Measurements from ENCODE around the gene GPN3. TPM values are rescaled to one million over a fixed set of nuclear protein-coding genes. Genes with fewer than 3 reads are reported as not detected.
A peak's percentile ranks its signal among the peaks of the same experiment; 100 is the strongest.

Gene GPN3
- polyA plus RNA-seq: 15.5 and 23.8 TPM in 2 replicates
- polyA minus RNA-seq: 13.1 and 13.7 TPM in 2 replicates

- H3K79me2 ChIP-seq (replicated peaks; ENCODE audit: insufficient read depth, low read length): peaks cover 14% of the 10 kb centered on the region
- peak within 1 kb of the TSS; percentile 92 for H3K27ac ChIP-seq (ENCODE audit: low read length)
- H3K9me2 ChIP-seq (ENCODE audit: insufficient read depth, low read length): no peaks in the 10 kb centered on the region
- H3K9ac ChIP-seq (ENCODE audit: low read length): peak within 1 kb of the TSS; percentile 92
- H3K4me3 ChIP-seq (ENCODE audit: low read length): peak within 1 kb of the TSS; percentile 97
- peak within 1 kb of the TSS; percentile 90 for H3K4me2 ChIP-seq (ENCODE audit: low read length)
- no peaks in the 10 kb centered on the region for H3K9me3 ChIP-seq (ENCODE audit: low read length)
- no peaks in the 10 kb centered on the region for H4K20me1 ChIP-seq (ENCODE audit: insufficient read depth)
- H3K27me3 ChIP-seq (ENCODE audit: insufficient read depth, low read depth, low read length): no peaks in the 10 kb centered on the region
- peak within 1 kb of the TSS; percentile 87 for H2AFZ ChIP-seq (ENCODE audit: low read depth, low read length)
- peak; percentile 84 for TF ChIP-seq TAF1 (IDR thresholded peaks at IDR 0.05; ENCODE audit: low read depth)
- no peak for TF ChIP-seq RAD21 (conservative IDR thresholded peaks at IDR 0.05)
- peak; percentile 85 for TF ChIP-seq POLR2AphosphoS5 (IDR thresholded peaks at IDR 0.05)
- peak; percentile 94 for TF ChIP-seq REST (IDR thresholded peaks at IDR 0.05; ENCODE audit: borderline replicate concordance)
- peak; percentile 65 for TF ChIP-seq EP300 (conservative IDR thresholded peaks at IDR 0.05; ENCODE audit: poor library complexity, severe bottlenecking)
- no peak for TF ChIP-seq EZH2 (IDR thresholded peaks at IDR 0.05; ENCODE audit: borderline replicate concordance, insufficient read depth, low read length, poor library complexity, severe bottlenecking)
- peak; percentile 96 for TF ChIP-seq MXI1 (conservative IDR thresholded peaks at IDR 0.05; ENCODE audit: poor library complexity, severe bottlenecking)
- no peaks in the 10 kb centered on the region for H3F3A ChIP-seq (ENCODE audit: insufficient read depth, low read length, poor library complexity, severe bottlenecking)
- H3K36me3 ChIP-seq (ENCODE audit: insufficient read depth, low read length): no peaks in the 10 kb centered on the region
Observed at GRCh38 chr12:110468214-110469048, at the start of gene GPN3, which contains the start of gene FAM216A. Gene GPN3 (minus strand): TSS chr12:110468257. CDS start chr12:110468203, 54 bp downstream. Gene FAM216A (plus strand): TSS chr12:110468845. CDS start chr12:110468876, 31 bp downstream.

DNA sequence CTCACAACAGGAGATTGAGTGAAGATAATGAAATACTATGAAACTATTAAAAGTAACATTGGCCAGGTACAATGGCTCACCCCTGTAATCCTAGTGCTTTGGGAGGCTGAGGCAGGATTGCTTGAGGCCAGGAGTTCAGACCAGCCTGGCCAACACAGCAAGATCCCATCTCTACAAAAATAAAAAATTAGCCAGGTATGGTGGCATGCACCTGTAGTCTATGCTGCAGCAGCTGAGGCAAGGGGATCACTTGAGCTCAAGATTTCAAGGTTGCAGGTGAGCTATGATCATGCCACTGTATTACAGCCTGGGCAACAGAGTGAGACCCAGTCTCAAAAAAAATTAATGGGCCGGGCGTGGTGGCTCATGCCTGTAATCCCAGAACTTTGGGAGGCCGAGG lies 48.9 kb upstream of the GPN3 start:
- H3K27me3 ChIP-seq (ENCODE audit: insufficient read depth, low read depth, low read length): no peaks in the 10 kb centered on the region
- H4K20me1 ChIP-seq (ENCODE audit: insufficient read depth): no peaks in the 10 kb centered on the region
- no peak overlapping the region for H2AFZ ChIP-seq (ENCODE audit: low read depth, low read length)
- no peak overlapping the region for H3K4me3 ChIP-seq (ENCODE audit: low read length)
- no peaks in the 10 kb centered on the region for H3F3A ChIP-seq (ENCODE audit: insufficient read depth, low read length, poor library complexity, severe bottlenecking)
- no peak overlapping the region for H3K9ac ChIP-seq (ENCODE audit: low read length)
- H3K27ac ChIP-seq (ENCODE audit: low read length): no peak overlapping the region
- H3K79me2 ChIP-seq (replicated peaks; ENCODE audit: insufficient read depth, low read length): no peaks in the 10 kb centered on the region
- no peaks in the 10 kb centered on the region for H3K36me3 ChIP-seq (ENCODE audit: insufficient read depth, low read length)
- H3K4me2 ChIP-seq (ENCODE audit: low read length): no peak overlapping the region
- H3K9me2 ChIP-seq (ENCODE audit: insufficient read depth, low read length): no peaks in the 10 kb centered on the region
- H3K9me3 ChIP-seq (ENCODE audit: low read length): no peaks in the 10 kb centered on the region
- TF ChIP-seq EP300 (conservative IDR thresholded peaks at IDR 0.05; ENCODE audit: poor library complexity, severe bottlenecking): no peak
- no peak for TF ChIP-seq CTCF (IDR thresholded peaks at IDR 0.05; ENCODE audit: poor library complexity, severe bottlenecking)
- TF ChIP-seq SMC3 (conservative IDR thresholded peaks at IDR 0.05; ENCODE audit: poor library complexity): no peak
- no peak for TF ChIP-seq EZH2 (IDR thresholded peaks at IDR 0.05; ENCODE audit: borderline replicate concordance, insufficient read depth, low read length, poor library complexity, severe bottlenecking)
- no peak for TF ChIP-seq MXI1 (conservative IDR thresholded peaks at IDR 0.05; ENCODE audit: poor library complexity, severe bottlenecking)
- no peak for TF ChIP-seq RAD21 (conservative IDR thresholded peaks at IDR 0.05)
- no peak for TF ChIP-seq TAF1 (IDR thresholded peaks at IDR 0.05; ENCODE audit: low read depth)
- no peak for TF ChIP-seq REST (IDR thresholded peaks at IDR 0.05; ENCODE audit: borderline replicate concordance)
- TF ChIP-seq POLR2AphosphoS5 (IDR thresholded peaks at IDR 0.05): no peak

Data from neural cell (in vitro differentiated cells).